Sigmoid colon (tissue), 4 donors: ENCODE results near the gene TMEM132D.

ENCODE experiments used
- CTCF ChIP-seq, 4 experiments: fragments of 450-650 bp in 3 of 4; fragments of 200-600 bp in 1 of 4; IDR thresholded peaks; one replicate each; pipeline ENCODE4 v1.5.1; 2016 to 2019; ENCODE audit warnings: antibody characterized with exemption in 4 of 4, mild to moderate bottlenecking in 3 of 4, moderate library complexity in 2 of 4
- EP300 ChIP-seq, 4 donors: sonication (generic); formaldehyde crosslinking; IDR thresholded peaks; one replicate each; pipeline ENCODE4 v1.6.1; 2017; ENCODE audit warnings: antibody characterized with exemption in 4 of 4
- POLR2A ChIP-seq, 2 donors: fragments of 450-650 bp; IDR thresholded peaks; one replicate each; pipeline ENCODE4 v1.6.1; 2016; ENCODE audit warnings: antibody characterized with exemption in 2 of 2, mild to moderate bottlenecking in 2 of 2, moderate library complexity in 2 of 2
- POLR2AphosphoS5 ChIP-seq, 4 donors: sonication (generic); formaldehyde crosslinking; IDR thresholded peaks; one replicate each; pipeline ENCODE4 v1.6.1; 2017; ENCODE audit warnings: antibody characterized with exemption in 4 of 4

GRCh38 chr12:129552996-129553750 is 350.7 kb downstream of the TMEM132D start:
- no peak for TF ChIP-seq CTCF (IDR thresholded peaks at IDR 0.05)
- no peak for TF ChIP-seq POLR2A (IDR thresholded peaks at IDR 0.05)
- no peak for TF ChIP-seq POLR2AphosphoS5 (IDR thresholded peaks at IDR 0.05)
- no peak for TF ChIP-seq EP300 (IDR thresholded peaks at IDR 0.05)
